BJ (cell line): Measurements from ENCODE around the gene PRPF18. TPM values are rescaled to one million over a fixed set of nuclear protein-coding genes. Genes with fewer than 3 reads are reported as not detected.

ENCODE experiments used
- CTCF ChIA-PET: fragments of 350-600 bp; formaldehyde crosslinking; extraction: SDS; loops from one replicate; lab custom pipeline; 2021; ENCODE audit warnings: antibody characterized with exemption, inconsistent platforms; lab: Yijun Ruan, JAX
- POLR2A ChIA-PET: fragments of 300-600 bp; sonication (Branson Sonifier 250); formaldehyde crosslinking; extraction: SDS; loops from one replicate; lab custom pipeline; 2021; ENCODE audit warnings: antibody characterized with exemption; lab: Charles Lee
- DNase-seq: peaks from one replicate; pipeline ENCODE4 v3.0.0-alpha.2; 2011; ENCODE audit warnings: low read depth
- H3K27me3 ChIP-seq: 2 replicates; pipeline ENCODE4 v1.6.0; 2011; ENCODE audit warnings: low read length; ENCODE audit not compliant: control insufficient read depth, insufficient read depth
- H3K36me3 ChIP-seq: 2 replicates; pipeline ENCODE4 v1.5.1; 2011; ENCODE audit warnings: low read length; ENCODE audit not compliant: control insufficient read depth, insufficient read depth
- H3K4me3 ChIP-seq: 2 replicates; pipeline ENCODE4 v1.5.1; 2011; ENCODE audit warnings: low read depth, mild to moderate bottlenecking, control low read depth, low read length
- CTCF ChIP-seq: IDR thresholded peaks from 2 replicates; pipeline ENCODE4 v1.5.1; 2011; ENCODE audit warnings: low read depth, mild to moderate bottlenecking, control low read depth, inconsistent platforms, low read length, moderate library complexity; ENCODE audit not compliant: insufficient read depth
- polyA plus RNA-seq: library from polyadenylated mRNA; depleted of rRNA; stranded (reverse); fragments of >200 nt; gene quantifications from 2 replicates; pipeline ENCODE4 v1.2.3, GENCODE V29; 2011

Gene PRPF18
- polyA plus RNA-seq, 1 experiment: 6.4 TPM

GRCh38 chr10:13624630-13625029 is 37.9 kb downstream of the PRPF18 start:
- CTCF ChIA-PET: interaction anchor here (1.3 kb wide), 1 partner anchor 9 kb away, joined by 3 read pairs; no protein-coding TSS in a partner anchor
- POLR2A ChIA-PET: no interaction called here
- no peak for TF ChIP-seq CTCF
- Histone ChIP-seq H3K36me3 (no peaks in the 10 kb centered on the region), H3K27me3 (no peaks in the 10 kb centered on the region), H3K4me3 (no peak overlapping the region)
- DNase-seq: no peak

GRCh38 chr10:13627459-13628310 is 40.9 kb downstream of the PRPF18 start:
- no peak for TF ChIP-seq CTCF
- ChIA-PET POLR2A (no interaction called here), CTCF (interaction anchor here (1.1 kb wide), 1 partner anchor 150 kb away, joined by 3 read pairs; no protein-coding TSS in a partner anchor)
- Histone ChIP-seq H3K36me3 (peaks cover 5% of the 10 kb centered on the region), H3K4me3 (no peak overlapping the region), H3K27me3 (no peaks in the 10 kb centered on the region)
- DNase-seq: no peak

GRCh38 chr10:13628661-13629060 is 41.9 kb downstream of the PRPF18 start:
- no peak for TF ChIP-seq CTCF
- ChIA-PET POLR2A (no interaction called here), CTCF (interaction anchor here (0.7 to 1.8 kb wide), 4 partner anchors 8 to 149 kb away, joined by 3 to 4 read pairs (median 3); no protein-coding TSS in a partner anchor)
- Histone ChIP-seq H3K36me3 (peaks cover 5% of the 10 kb centered on the region), H3K27me3 (no peaks in the 10 kb centered on the region), H3K4me3 (no peak overlapping the region)
- no peak for DNase-seq

- H3K27me3 ChIP-seq: no peaks in the 10 kb centered on the region
- ChIA-PET CTCF (interaction anchor here (0.7 to 1.8 kb wide), 3 partner anchors 8 to 147 kb away, joined by 3 to 4 read pairs (median 3); no protein-coding TSS in a partner anchor), POLR2A (no interaction called here)
- peak; percentile 79 for DNase-seq
- TF ChIP-seq CTCF: no peak
- H3K4me3 ChIP-seq: no peak overlapping the region
- peaks cover 5% of the 10 kb centered on the region for H3K36me3 ChIP-seq
Measured at GRCh38 chr10:13629116-13629515, 42.4 kb downstream of the PRPF18 start.

- Histone ChIP-seq H3K4me3 (no peak overlapping the region), H3K27me3 (no peaks in the 10 kb centered on the region), H3K36me3 (peaks cover 5% of the 10 kb centered on the region)
- no peak for TF ChIP-seq CTCF
- no peak for DNase-seq
- CTCF ChIA-PET: interaction anchor here (0.6 to 1.8 kb wide), 3 partner anchors 9 to 16 kb away, joined by 3 to 4 read pairs (median 4); no protein-coding TSS in a partner anchor
- POLR2A ChIA-PET: no interaction called here
Measured at GRCh38 chr10:13630231-13630630, 43.5 kb downstream of the PRPF18 start.
